Activated CD8-positive, alpha-beta memory T cell treated with anti-CD3 and anti-CD28 coated beads, Interleukin-2, amount 10 ng/mL, durations not matched to agents 7 days and 5 days (primary cell): Measurements from ENCODE around the gene ACSL3. TPM values are rescaled to one million over a fixed set of nuclear protein-coding genes. Genes with fewer than 3 reads are reported as not detected.
"Not testable (repeated sequence)": the region's sequence is repeated elsewhere in the genome, so short reads cannot be mapped to it uniquely, and the experiment has no call there.

Source experiments
- ATAC-seq: fragments of 150-1000 bp; cut with Tn5 transposase; one replicate; pipeline ENCODE4 v1.10.0; 2021; ENCODE audit warnings: moderate library complexity
- CTCF ChIA-PET: fragments of 350-600 bp; sonication (Branson Sonifier 250); formaldehyde crosslinking; loops from one replicate; lab custom pipeline; 2021; ENCODE audit warnings: antibody characterized with exemption; lab: Charles Lee
- DNase-seq: peaks from one replicate; pipeline ENCODE4 v3.0.0-alpha.2; 2020
- H3K27ac Mint-ChIP-seq: one replicate; pipeline ENCODE4 v1.8.0; 2021; ENCODE audit warnings: mild to moderate bottlenecking, mixed read lengths
- H3K27me3 Mint-ChIP-seq: one replicate; pipeline ENCODE4 v1.8.0; 2021; ENCODE audit warnings: mixed read lengths
- H3K36me3 Mint-ChIP-seq: one replicate; pipeline ENCODE4 v1.8.0; 2021; ENCODE audit warnings: mild to moderate bottlenecking, mixed read lengths
- H3K4me1 Mint-ChIP-seq: one replicate; pipeline ENCODE4 v1.8.0; 2021; ENCODE audit warnings: mixed read lengths
- H3K4me3 Mint-ChIP-seq: one replicate; pipeline ENCODE4 v1.8.0; 2021; ENCODE audit warnings: mild to moderate bottlenecking, moderate library complexity, mixed read lengths
- H3K9me3 Mint-ChIP-seq: one replicate; pipeline ENCODE4 v1.8.0; 2022; ENCODE audit warnings: low read depth, mixed read lengths
- total RNA-seq, 2 experiments: library from RNA; stranded (reverse); gene quantifications; one replicate each; pipeline ENCODE4 v1.2.3, GENCODE V29; 2021

ACSL3 gene
- total RNA-seq, 2 experiments from 2014 or later = 32.1 to 58.7 TPM

DNA sequence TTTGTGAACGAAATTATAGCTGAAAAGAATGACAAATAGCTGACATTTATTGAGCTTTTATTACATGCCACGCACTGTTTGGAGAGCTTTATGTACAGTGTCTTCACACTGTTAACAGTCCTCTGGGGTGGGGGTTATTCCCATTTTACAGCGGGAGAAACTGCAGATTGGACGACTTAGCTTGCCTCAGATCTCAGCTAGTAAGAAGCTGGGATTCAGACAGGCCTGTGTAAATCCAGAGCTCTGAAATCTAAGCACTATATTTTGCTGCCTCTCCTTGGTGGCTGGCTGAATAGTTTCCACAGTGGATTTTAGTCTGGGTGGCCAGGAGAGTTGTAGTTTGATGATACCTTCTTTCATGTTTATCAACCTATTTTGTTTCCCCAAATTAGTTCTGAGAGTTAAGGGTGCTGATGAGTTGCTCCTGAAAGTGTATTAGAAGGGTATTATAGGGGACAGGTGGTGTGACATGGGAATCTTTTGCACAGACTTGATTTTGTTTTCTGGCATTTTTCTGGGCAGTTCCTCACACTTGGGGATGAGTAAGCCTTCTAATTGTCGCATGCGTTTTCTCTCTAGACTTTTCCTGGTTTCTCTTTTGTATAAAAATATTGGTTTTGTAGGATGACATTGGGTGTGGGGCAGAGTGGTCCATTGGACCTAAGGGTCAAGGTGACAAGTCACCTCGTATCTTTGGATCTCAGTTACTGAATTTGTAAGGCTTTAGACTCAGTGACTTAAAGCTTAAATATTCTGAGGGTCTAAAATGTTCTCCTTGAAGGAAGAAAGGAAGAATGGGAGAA, 1.5 kb downstream of the ACSL3 start:
- Mint-ChIP-seq H3K4me3 (no peak overlapping the region), H3K9me3 (no peaks in the 10 kb centered on the region), H3K27me3 (peaks cover 11% of the 10 kb centered on the region), H3K4me1 (peaks cover 13% of the 10 kb centered on the region), H3K27ac (peak overlapping the region; percentile 16), H3K36me3 (peaks cover 2% of the 10 kb centered on the region)
- ATAC-seq (no peak), DNase-seq (no peak)
- CTCF ChIA-PET = interaction anchor here (0.9 to 3.1 kb wide), 10 partner anchors 8 to 172 kb away, joined by 3 to 14 read pairs (median 5); no protein-coding TSS in a partner anchor

DNA sequence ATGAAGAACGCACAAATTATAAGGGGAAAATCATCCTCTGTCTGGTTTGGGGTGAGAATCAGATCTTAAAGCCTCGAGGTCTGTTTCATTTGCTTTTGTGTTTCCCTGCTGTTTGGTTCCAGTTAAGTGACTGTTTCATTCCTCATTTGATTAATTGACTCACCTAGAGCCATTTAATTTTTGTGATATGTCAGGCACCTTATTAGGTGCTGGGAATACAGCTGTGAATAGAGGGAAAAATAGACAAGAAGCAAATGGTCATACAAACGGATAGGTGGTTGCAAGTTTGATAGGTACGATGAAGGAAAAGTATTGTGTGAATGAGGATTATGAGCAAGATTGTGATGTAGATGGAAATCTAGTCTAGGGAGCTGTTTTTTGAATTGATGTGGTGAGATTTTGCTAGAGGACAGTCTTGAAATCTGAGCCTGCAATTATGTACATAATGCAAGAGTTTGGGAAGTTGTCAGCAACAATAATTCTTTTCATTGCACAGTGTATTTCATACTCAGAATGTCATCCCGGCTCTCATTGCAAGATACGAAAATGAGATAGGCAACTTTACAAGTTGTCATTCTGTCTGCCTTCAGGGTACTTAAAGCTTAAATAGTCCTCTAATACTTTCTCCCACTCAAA, 2.2 kb downstream of the ACSL3 start:
- Mint-ChIP-seq H3K27ac (no peak overlapping the region), H3K4me3 (no peak overlapping the region), H3K27me3 (peaks cover 5% of the 10 kb centered on the region), H3K36me3 (peaks cover 2% of the 10 kb centered on the region), H3K9me3 (no peaks in the 10 kb centered on the region), H3K4me1 (peaks cover 13% of the 10 kb centered on the region)
- no peak for DNase-seq
- no peak for ATAC-seq
- CTCF ChIA-PET = interaction anchor here (1.2 to 3.1 kb wide), 6 partner anchors 40 to 172 kb away, joined by 3 to 14 read pairs (median 9); no protein-coding TSS in a partner anchor

DNA sequence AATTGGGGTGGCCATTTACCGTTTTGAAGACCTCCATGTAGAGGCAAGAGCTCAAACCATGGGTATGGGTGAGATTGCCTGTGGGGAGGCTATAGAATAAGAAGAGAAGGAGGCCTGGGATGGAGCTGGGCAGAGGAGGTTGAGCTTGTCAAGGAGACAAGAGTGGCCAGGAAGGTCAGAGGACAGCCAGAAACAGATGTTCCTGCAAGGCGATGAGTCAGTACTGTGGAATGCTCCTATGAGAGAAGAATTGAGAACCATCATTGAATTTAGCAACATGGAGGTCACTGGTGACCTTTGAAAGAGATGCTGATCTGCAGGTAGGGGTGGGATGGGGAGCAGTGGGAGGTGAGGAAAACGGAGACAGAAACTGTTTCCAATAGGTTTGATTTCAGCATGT, 3.5 kb downstream of the ACSL3 start:
- DNase-seq (no peak), ATAC-seq (no peak)
- Mint-ChIP-seq H3K4me1 (peaks cover 12% of the 10 kb centered on the region), H3K36me3 (no peaks in the 10 kb centered on the region), H3K27me3 (no peaks in the 10 kb centered on the region), H3K4me3 (no peak overlapping the region), H3K9me3 (no peaks in the 10 kb centered on the region), H3K27ac (no peak overlapping the region)
- CTCF ChIA-PET = interaction anchor here (1.5 to 3.1 kb wide), 2 partner anchors 39 to 75 kb away, joined by 3 to 14 read pairs; no protein-coding TSS in a partner anchor

DNA sequence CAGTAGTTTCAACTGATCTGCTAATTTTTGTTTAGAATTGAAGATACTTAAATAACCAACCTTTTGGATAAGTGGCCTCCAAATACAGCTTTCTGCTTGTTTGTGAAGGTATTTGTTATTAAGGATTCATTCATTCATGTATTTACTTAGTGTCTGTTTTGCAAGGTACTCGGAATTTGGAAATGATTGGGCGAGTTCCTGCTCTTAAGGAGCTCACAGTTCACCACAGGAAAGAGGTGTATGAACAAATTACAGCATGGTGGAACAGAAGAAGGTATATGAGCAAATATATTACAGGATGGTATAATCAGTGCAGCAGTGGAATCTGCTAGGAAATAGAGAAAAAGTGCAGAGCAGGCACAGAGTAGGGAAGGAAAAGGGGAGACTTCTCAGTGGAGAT, 4.5 kb downstream of the ACSL3 start:
- CTCF ChIA-PET = interaction anchor here (0.6 kb wide), 1 partner anchor 174 kb away, joined by 3 read pairs; no protein-coding TSS in a partner anchor
- H3K9me3 Mint-ChIP-seq = no peaks in the 10 kb centered on the region
- H3K36me3 Mint-ChIP-seq = no peaks in the 10 kb centered on the region
- no peaks in the 10 kb centered on the region for H3K27me3 Mint-ChIP-seq
- no peak overlapping the region for H3K27ac Mint-ChIP-seq
- DNase-seq (no peak), ATAC-seq (no peak)
- no peak overlapping the region for H3K4me3 Mint-ChIP-seq
- H3K4me1 Mint-ChIP-seq = peaks cover 5% of the 10 kb centered on the region

DNA sequence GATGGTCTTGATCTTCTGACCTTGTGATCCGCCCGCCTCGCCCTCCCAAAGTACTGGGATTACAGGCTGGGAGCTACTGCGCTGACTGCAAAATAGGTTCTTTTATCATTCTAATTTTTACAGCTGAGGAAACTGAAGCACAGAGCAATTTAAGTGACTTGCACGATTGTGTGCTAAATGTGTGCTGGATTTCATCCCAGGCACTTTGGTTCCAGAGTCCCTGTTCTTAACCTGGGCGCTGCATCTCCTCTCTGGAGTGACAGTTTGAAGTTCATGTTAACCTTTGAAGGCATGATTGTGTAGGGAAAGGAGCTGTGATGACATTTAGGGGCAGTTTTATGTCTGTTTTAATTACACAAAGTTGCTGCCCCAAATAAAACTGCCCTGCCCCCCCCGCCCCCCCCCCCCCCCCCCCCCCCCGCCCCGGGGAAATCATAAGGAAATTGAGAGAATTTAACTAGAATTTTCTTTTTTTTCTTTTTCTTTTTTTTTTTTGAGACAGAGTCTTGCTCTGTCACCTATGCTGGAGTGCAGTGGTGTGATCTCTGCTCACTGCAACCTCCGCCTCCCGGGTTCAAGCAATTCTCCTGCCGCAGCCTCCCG, 5.6 kb downstream of the ACSL3 start:
- Mint-ChIP-seq H3K27me3 (no peaks in the 10 kb centered on the region), H3K9me3 (no peaks in the 10 kb centered on the region), H3K4me3 (no peak overlapping the region), H3K36me3 (no peaks in the 10 kb centered on the region), H3K4me1 (peaks cover 5% of the 10 kb centered on the region), H3K27ac (no peak overlapping the region)
- ATAC-seq (no peak), DNase-seq (no peak)
- CTCF ChIA-PET = no interaction called here

DNA sequence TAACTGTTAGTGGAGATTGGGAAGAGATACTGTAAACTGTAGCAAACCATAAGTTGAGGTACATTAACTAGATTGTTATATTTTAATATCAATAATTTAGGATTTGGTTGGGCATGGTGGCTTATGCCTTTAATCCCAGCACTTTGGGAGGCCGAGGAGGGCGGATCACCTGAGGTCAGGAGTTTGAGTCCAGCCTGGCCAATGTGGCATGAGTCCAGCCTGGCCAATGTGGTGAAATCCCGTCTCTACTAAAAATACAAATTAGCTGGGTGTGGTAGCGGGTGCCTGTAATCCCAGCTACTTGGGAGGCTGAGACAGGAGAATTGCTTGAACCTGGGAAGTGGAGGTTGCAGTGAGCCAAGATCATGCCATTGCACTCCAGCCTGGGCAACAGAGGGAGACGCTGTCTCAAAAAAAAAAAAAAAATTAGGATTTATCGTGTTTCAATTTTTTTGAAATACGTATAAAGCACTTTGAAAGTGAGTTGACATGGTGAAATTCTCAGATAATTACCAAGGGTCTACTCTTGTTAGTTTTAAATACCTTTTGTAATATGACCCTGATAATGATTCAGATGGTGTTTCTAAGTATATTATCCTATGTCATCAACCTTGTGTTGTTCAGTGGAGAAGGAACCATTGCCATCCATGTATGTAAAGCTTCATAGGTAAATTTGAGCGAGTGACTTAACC, 7.9 kb downstream of the ACSL3 start:
- H3K27me3 Mint-ChIP-seq, H3K4me3 Mint-ChIP-seq, ATAC-seq, CTCF ChIA-PET, H3K27ac Mint-ChIP-seq, DNase-seq, H3K36me3 Mint-ChIP-seq, H3K9me3 Mint-ChIP-seq, H3K4me1 Mint-ChIP-seq: not testable (repeated sequence)

DNA sequence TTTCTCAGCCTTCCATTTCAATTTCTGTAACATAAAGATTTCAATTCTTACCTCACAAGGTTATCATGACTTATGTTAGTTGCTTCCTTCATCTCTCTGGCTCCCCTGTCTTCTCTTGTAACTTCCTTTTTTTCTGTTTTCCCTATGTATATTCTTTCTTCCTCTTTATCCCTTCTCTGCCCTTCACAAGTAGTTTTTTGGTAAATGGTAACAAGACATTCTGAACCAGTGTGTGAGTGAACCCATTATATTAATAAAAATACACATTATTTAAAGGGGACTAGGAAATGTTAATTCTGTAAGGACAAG, 8.4 kb downstream of the ACSL3 start:
- DNase-seq (no peak), ATAC-seq (no peak)
- no peaks in the 10 kb centered on the region for H3K36me3 Mint-ChIP-seq
- peaks cover 5% of the 10 kb centered on the region for H3K4me1 Mint-ChIP-seq
- no peak overlapping the region for H3K27ac Mint-ChIP-seq
- no peak overlapping the region for H3K4me3 Mint-ChIP-seq
- CTCF ChIA-PET = no interaction called here
- H3K27me3 Mint-ChIP-seq = no peaks in the 10 kb centered on the region
- H3K9me3 Mint-ChIP-seq = no peaks in the 10 kb centered on the region

DNA sequence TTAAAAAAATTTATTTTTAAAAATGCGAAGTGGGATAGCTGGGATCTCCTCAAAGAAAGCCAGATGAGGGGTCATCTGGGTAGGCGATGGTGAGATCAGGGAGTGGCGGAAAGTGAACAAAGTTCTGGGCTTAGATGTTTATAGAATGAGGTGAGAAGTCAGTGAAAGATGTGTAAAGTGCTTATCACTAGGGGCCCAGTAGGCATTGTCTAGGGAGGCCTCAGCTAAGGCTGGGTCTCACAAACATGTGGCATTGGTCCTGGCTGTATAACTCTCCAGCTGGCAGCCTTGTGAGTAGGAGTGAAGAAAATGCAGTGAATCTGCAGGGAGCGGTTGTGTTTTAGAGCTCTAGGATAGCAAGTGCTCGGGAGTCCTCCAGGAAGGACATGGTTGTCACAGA, 10.5 kb downstream of the ACSL3 start:
- no peaks in the 10 kb centered on the region for H3K36me3 Mint-ChIP-seq
- H3K27me3 Mint-ChIP-seq = no peaks in the 10 kb centered on the region
- no peaks in the 10 kb centered on the region for H3K9me3 Mint-ChIP-seq
- H3K27ac Mint-ChIP-seq = no peak overlapping the region
- DNase-seq (no peak), ATAC-seq (no peak)
- CTCF ChIA-PET = interaction anchor here (2.1 kb wide), 1 partner anchor 9 kb away, joined by 6 read pairs; no protein-coding TSS in a partner anchor
- no peak overlapping the region for H3K4me3 Mint-ChIP-seq
- no peaks in the 10 kb centered on the region for H3K4me1 Mint-ChIP-seq

DNA sequence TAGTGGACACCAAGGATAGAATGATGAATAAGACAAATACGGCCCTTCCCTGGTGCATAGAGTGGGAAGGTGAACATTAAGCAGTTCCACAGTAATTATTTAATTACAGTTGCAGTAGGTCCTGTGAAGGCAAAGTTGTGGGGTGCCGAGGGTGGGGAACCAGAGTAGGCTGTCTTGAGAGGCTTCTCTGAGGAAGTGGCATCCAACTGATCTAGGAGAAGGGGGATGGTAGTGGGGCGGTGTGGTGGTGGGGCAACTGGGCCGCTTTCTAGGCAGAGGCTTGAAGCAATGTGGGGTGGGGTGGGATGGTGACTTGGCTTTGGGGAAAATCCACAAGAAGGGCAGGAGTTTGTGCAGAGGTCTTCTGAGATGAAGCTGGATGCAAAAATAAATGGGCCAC, 11.7 kb downstream of the ACSL3 start:
- no peaks in the 10 kb centered on the region for H3K27me3 Mint-ChIP-seq
- H3K9me3 Mint-ChIP-seq = no peaks in the 10 kb centered on the region
- H3K27ac Mint-ChIP-seq = no peak overlapping the region
- no peaks in the 10 kb centered on the region for H3K36me3 Mint-ChIP-seq
- DNase-seq (no peak), ATAC-seq (no peak)
- CTCF ChIA-PET = no interaction called here
- H3K4me1 Mint-ChIP-seq = peaks cover 2% of the 10 kb centered on the region
- H3K4me3 Mint-ChIP-seq = no peak overlapping the region

DNA sequence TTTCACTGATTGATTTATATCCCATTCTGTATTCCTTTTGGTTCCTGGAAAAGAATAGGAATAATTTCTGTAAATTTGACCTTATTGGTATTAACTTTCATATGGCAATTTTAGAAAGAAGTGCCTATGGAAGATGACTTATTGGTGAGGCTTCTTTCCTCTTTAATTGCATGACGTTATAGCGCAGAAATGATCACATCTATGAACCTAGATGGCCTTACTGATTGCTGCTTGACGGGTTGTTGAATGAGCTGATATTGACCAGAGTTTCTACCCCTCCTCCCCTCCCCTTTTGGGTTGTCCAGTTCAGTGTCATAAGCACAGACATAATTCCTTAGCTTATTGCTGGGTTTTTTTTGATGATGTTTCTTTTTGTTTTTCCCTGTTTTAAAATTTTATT, 14.6 kb downstream of the ACSL3 start:
- ATAC-seq = no peak
- H3K27me3 Mint-ChIP-seq = no peaks in the 10 kb centered on the region
- H3K27ac Mint-ChIP-seq = no peak overlapping the region
- no peaks in the 10 kb centered on the region for H3K36me3 Mint-ChIP-seq
- no peak for DNase-seq
- CTCF ChIA-PET = interaction anchor here (0.9 to 1.5 kb wide), 2 partner anchors 24 to 28 kb away, joined by 4 to 5 read pairs; no protein-coding TSS in a partner anchor
- no peak overlapping the region for H3K4me3 Mint-ChIP-seq
- no peaks in the 10 kb centered on the region for H3K9me3 Mint-ChIP-seq
- H3K4me1 Mint-ChIP-seq = peaks cover 13% of the 10 kb centered on the region

DNA sequence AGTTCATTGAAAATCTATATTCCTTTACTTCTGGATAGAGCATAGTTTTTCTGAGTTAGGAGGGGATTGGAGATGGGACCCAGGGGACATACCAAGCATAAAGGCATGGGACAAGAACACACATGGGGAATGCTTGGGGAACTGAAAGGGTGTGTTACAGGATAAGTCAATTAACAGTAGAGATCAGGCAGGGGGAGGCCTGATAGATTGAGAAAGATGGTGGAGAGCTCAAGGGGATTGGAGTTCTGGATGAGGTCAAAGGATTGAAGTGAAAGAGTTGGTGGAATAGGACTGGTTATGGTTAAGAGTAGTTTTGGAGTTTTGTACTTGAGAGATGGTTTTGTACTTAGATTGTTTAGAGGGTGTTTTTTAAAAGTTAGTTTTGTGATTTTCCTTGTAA, 16.1 kb downstream of the ACSL3 start:
- peaks cover 13% of the 10 kb centered on the region for H3K4me1 Mint-ChIP-seq
- H3K27me3 Mint-ChIP-seq = no peaks in the 10 kb centered on the region
- H3K9me3 Mint-ChIP-seq = no peaks in the 10 kb centered on the region
- CTCF ChIA-PET = interaction anchor here (0.7 kb wide), 1 partner anchor 186 kb away, joined by 3 read pairs; no protein-coding TSS in a partner anchor
- no peaks in the 10 kb centered on the region for H3K36me3 Mint-ChIP-seq
- H3K4me3 Mint-ChIP-seq = no peak overlapping the region
- no peak overlapping the region for H3K27ac Mint-ChIP-seq
- DNase-seq (no peak), ATAC-seq (no peak)

DNA sequence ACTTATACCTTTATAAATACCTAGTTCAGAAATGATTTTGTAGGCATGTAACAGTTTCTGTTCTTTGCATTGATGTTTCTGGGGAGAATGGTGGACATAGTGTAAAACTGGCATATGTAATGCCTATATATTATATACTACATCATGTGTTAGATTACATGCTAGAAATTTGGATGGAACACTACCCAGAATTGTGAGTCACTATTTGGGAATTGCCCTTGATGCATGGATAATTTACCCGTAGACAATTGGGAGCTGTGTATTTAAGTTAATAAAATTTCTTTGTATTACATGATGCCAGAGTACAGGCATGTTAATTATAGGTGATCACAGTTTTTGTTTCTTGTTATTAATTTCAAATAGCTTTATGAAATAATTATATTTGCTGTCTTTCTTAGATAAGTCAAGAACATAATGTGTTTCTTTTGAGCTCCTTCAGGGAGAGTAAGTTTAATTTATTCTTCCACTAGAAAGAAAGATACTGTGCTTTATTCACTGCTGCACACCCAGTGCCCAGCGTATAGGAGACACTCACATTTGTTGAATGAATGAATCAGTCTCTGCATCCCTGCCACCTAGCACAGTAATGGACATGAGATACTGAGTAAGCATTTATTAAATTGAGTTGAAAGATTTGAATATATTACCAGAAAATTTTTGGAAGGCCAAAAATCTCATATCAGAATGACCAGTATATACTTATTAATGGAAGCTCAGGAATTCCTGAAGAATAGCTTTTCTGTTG, 16.9 kb downstream of the ACSL3 start:
- no peak overlapping the region for H3K4me3 Mint-ChIP-seq
- H3K36me3 Mint-ChIP-seq = no peaks in the 10 kb centered on the region
- H3K4me1 Mint-ChIP-seq = peaks cover 13% of the 10 kb centered on the region
- no peak overlapping the region for H3K27ac Mint-ChIP-seq
- H3K9me3 Mint-ChIP-seq = no peaks in the 10 kb centered on the region
- CTCF ChIA-PET = no interaction called here
- no peaks in the 10 kb centered on the region for H3K27me3 Mint-ChIP-seq
- no peak for DNase-seq
- no peak for ATAC-seq
